PC-9 (cell line): Measurements from ENCODE around the gene RPS21. TPM values are rescaled to one million over a fixed set of nuclear protein-coding genes. Genes with fewer than 3 reads are reported as not detected.

Experiments used
- BruUV-seq: library from RNA; stranded (reverse); fragments of 400-500 nt; replicated peaks from 2 replicates; lab custom pipeline; 2021; lab: Mats Ljungman, UMichigan
- CTCF ChIA-PET: fragments of 300-600 bp; sonication (Branson Sonifier 250); formaldehyde crosslinking; loops from one replicate; lab custom pipeline; 2022; ENCODE audit warnings: antibody characterized with exemption; lab: Charles Lee
- POLR2A ChIA-PET: fragments of 300-600 bp; sonication (Branson Sonifier 250); formaldehyde crosslinking; loops from one replicate; lab custom pipeline; 2022; ENCODE audit warnings: antibody characterized with exemption; ENCODE audit not compliant: unreplicated experiment; lab: Charles Lee
- DNase-seq, 2 experiments: peaks; one replicate each; pipeline versions ENCODE4 v3.0.0 to v3.0.0-alpha.2; 2015 to 2022; ENCODE audit warnings: mixed read lengths in 1 of 2
- H2AFZ ChIP-seq: fragments of 200-600 bp; sonication (generic); 2 replicates; pipeline ENCODE4 v1.8.1; 2017; ENCODE audit warnings: antibody characterized with exemption
- H3F3A ChIP-seq: fragments of 200-600 bp; sonication (generic); 2 replicates; pipeline ENCODE4 v1.8.1; 2017; ENCODE audit warnings: antibody characterized with exemption, mild to moderate bottlenecking, low read depth; ENCODE audit not compliant: insufficient read depth
- H3K27ac ChIP-seq: fragments of 200-600 bp; sonication (generic); 2 replicates; pipeline ENCODE4 v1.6.1; 2016; ENCODE audit warnings: mixed run types
- H3K27me3 ChIP-seq: fragments of 200-600 bp; sonication (generic); 2 replicates; pipeline ENCODE4 v1.6.1; 2016; ENCODE audit warnings: low read depth, mixed run types; ENCODE audit not compliant: insufficient read depth
- H3K36me3 ChIP-seq: fragments of 200-600 bp; sonication (generic); 2 replicates; pipeline ENCODE4 v1.6.1; 2016; ENCODE audit warnings: low read depth, mixed run types
- H3K4me1 ChIP-seq: fragments of 200-600 bp; sonication (generic); replicated peaks from 2 replicates; pipeline ENCODE4 v1.6.1; 2016; ENCODE audit warnings: mixed run types; ENCODE audit not compliant: insufficient read depth
- H3K4me2 ChIP-seq: fragments of 200-600 bp; sonication (generic); 2 replicates; pipeline ENCODE4 v1.6.1; 2017; ENCODE audit warnings: mixed run types
- H3K4me3 ChIP-seq: fragments of 200-600 bp; sonication (generic); 2 replicates; pipeline ENCODE4 v1.6.1; 2016; ENCODE audit warnings: mixed run types
- H3K79me2 ChIP-seq: fragments of 200-600 bp; sonication (generic); 2 replicates; pipeline ENCODE4 v1.6.1; 2017; ENCODE audit warnings: low read depth, mixed run types
- H3K9me2 ChIP-seq: fragments of 200-600 bp; sonication (generic); 2 replicates; pipeline ENCODE4 v1.8.1; 2017; ENCODE audit warnings: mild to moderate bottlenecking; ENCODE audit not compliant: insufficient read depth
- H3K9me3 ChIP-seq: fragments of 200-600 bp; sonication (generic); 2 replicates; pipeline ENCODE4 v1.8.1; 2016; ENCODE audit warnings: low read depth; ENCODE audit not compliant: insufficient read depth
- H4K20me1 ChIP-seq: fragments of 200-600 bp; sonication (generic); 2 replicates; pipeline ENCODE4 v1.8.1; 2017; ENCODE audit not compliant: insufficient read depth
- EZH2 ChIP-seq: fragments of 200-600 bp; sonication (generic); IDR thresholded peaks from 2 replicates; pipeline ENCODE4 v1.8.0; 2017; ENCODE audit warnings: antibody characterized with exemption, low read depth
- intact Hi-C: fragments of 100-400 bp; cut with micrococcal nuclease; formaldehyde crosslinking; loops from one replicate; pipeline ENCODE4 v1.10.0; 2022; ENCODE audit not compliant: unreplicated experiment
- total RNA-seq: library from RNA; stranded (reverse); gene quantifications from 2 replicates; pipeline ENCODE4 v1.2.3, GENCODE V29; 2021
- TF ChIP-seq, protein P1 (sequence below): fragments of 200-600 bp; sonication (generic); conservative IDR thresholded peaks from 2 replicates; pipeline ENCODE4 v1.6.1; 2017; ENCODE audit warnings: mixed run types, antibody characterized with exemption, mild to moderate bottlenecking, moderate library complexity

The RPS21 gene
- total RNA-seq, 1 experiment from 2014 or later, result 2,275 TPM

DNA sequence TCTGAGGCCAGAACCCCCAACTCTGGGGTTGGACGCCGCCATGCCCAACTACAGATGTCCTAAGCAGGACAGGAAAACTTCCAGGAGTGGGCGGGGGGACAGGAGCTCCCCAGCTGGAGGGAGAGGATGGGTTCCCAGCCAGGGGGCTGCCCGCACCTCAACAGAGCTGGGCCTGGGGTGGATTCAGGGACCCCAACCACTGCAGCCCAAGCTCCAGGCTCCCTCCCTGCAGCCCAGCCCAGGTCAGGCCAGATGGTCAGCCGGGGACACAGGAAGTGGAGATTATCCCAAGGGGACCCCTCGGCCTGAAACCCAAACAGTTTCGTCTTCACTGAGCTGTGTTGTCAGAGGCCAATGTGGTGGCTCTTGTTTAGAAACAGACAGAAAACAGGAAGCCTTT is 29.2 kb upstream of the RPS21 start:
- H3K36me3 ChIP-seq, result no peaks in the 10 kb centered on the region
- no peak for DNase-seq
- H2AFZ ChIP-seq, result no peak overlapping the region
- H4K20me1 ChIP-seq, result peaks cover 26% of the 10 kb centered on the region
- peaks cover 69% of the 10 kb centered on the region for H3F3A ChIP-seq
- CTCF ChIA-PET, result interaction anchor here (0.6 kb wide), 1 partner anchor 1597 kb away, joined by 3 read pairs; no protein-coding TSS in a partner anchor
- intact Hi-C loops, result loop anchor here (2.0 to 5.0 kb wide), 4 partner anchors 25 to 265 kb away; partner anchors contain the start of genes ADRM1, PSMA7 and SS18L1
- peak overlapping the region; percentile 91 for H3K4me2 ChIP-seq
- POLR2A ChIA-PET, result interaction anchor here (0.5 to 2.4 kb wide), 4 partner anchors 8 to 54 kb away, joined by 3 to 26 read pairs (median 12); partner anchors contain the start of gene RPS21
- H3K9me2 ChIP-seq, result no peaks in the 10 kb centered on the region
- TF ChIP-seq, protein P1, sequence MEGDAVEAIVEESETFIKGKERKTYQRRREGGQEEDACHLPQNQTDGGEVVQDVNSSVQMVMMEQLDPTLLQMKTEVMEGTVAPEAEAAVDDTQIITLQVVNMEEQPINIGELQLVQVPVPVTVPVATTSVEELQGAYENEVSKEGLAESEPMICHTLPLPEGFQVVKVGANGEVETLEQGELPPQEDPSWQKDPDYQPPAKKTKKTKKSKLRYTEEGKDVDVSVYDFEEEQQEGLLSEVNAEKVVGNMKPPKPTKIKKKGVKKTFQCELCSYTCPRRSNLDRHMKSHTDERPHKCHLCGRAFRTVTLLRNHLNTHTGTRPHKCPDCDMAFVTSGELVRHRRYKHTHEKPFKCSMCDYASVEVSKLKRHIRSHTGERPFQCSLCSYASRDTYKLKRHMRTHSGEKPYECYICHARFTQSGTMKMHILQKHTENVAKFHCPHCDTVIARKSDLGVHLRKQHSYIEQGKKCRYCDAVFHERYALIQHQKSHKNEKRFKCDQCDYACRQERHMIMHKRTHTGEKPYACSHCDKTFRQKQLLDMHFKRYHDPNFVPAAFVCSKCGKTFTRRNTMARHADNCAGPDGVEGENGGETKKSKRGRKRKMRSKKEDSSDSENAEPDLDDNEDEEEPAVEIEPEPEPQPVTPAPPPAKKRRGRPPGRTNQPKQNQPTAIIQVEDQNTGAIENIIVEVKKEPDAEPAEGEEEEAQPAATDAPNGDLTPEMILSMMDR, result no peak
- no peak for TF ChIP-seq EZH2
- peaks cover 92% of the 10 kb centered on the region for H3K4me1 ChIP-seq
- peaks cover 85% of the 10 kb centered on the region for H3K79me2 ChIP-seq
- H3K4me3 ChIP-seq, result peak overlapping the region; percentile 55
- BruUV-seq, result no TSS peak
- H3K27ac ChIP-seq, result peak overlapping the region; percentile 86
- no peaks in the 10 kb centered on the region for H3K27me3 ChIP-seq
- H3K9me3 ChIP-seq, result no peaks in the 10 kb centered on the region

DNA sequence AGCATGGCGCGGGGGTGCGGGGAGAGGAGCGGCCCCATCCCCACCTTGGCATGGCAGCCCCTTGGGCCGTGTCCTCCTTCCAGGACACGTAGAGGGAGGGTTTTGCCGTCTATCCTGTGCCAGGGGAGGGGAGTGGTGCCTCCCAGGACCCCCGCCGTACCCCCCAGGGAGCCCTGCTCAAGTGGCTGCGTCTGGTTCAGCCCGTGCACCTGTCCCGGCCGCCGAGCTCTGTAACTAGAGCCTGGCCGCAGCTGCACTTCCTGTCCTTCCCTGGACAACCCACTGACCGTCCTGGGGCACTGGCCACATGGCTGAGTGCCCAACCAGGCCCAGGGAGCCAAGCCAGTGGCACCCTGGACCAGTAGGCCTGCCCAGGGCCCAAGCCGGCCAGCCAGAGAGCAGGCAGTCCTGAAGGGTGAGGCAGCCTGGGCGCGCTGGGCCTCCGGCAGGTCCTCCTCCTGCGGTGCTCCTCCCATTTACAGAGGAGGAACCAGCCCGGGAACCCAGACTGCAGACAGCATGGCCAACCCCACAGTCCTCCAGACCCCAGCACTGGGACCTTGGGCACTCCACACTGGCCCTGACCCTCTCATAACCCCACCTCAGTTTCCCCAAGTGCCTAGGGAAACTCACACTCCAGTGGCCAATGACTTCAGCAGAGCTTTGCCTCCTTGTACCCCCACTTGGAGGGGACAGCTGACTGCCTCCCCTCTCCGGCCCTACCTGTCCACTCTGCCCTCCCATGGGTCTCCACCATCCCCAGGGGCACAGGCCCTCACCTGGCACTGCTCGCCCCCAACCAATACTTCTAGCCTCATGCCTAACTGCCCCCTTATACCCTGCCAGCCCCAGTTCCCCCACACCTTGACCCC is 28.5 kb upstream of the RPS21 start:
- no peaks in the 10 kb centered on the region for H3K9me2 ChIP-seq
- BruUV-seq, result TSS peak; percentile 23
- H3K4me1 ChIP-seq, result peaks cover 92% of the 10 kb centered on the region
- H3K36me3 ChIP-seq, result no peaks in the 10 kb centered on the region
- no peaks in the 10 kb centered on the region for H3K27me3 ChIP-seq
- intact Hi-C loops, result loop anchor here (1.0 to 5.0 kb wide), 6 partner anchors 8 to 264 kb away; partner anchors contain the start of genes ADRM1, PSMA7 and SS18L1
- H3K4me2 ChIP-seq, result peak overlapping the region; percentile 91
- DNase-seq, result peak; percentile 73 to 92
- no peaks in the 10 kb centered on the region for H3K9me3 ChIP-seq
- no peak overlapping the region for H2AFZ ChIP-seq
- ChIA-PET CTCF (interaction anchor here (1.0 to 1.1 kb wide), 3 partner anchors 8 to 24 kb away, joined by 3 to 8 read pairs (median 4); no protein-coding TSS in a partner anchor), POLR2A (interaction anchor here (0.5 to 2.4 kb wide), 9 partner anchors 8 to 556 kb away, joined by 3 to 26 read pairs (median 7); partner anchors contain the start of gene RPS21)
- H3K27ac ChIP-seq, result peak overlapping the region; percentile 86
- H3F3A ChIP-seq, result peaks cover 69% of the 10 kb centered on the region
- TF ChIP-seq EZH2, result no peak
- TF ChIP-seq, protein P1, result no peak
- H3K4me3 ChIP-seq, result peak overlapping the region; percentile 55
- peaks cover 21% of the 10 kb centered on the region for H4K20me1 ChIP-seq
- peaks cover 85% of the 10 kb centered on the region for H3K79me2 ChIP-seq

DNA sequence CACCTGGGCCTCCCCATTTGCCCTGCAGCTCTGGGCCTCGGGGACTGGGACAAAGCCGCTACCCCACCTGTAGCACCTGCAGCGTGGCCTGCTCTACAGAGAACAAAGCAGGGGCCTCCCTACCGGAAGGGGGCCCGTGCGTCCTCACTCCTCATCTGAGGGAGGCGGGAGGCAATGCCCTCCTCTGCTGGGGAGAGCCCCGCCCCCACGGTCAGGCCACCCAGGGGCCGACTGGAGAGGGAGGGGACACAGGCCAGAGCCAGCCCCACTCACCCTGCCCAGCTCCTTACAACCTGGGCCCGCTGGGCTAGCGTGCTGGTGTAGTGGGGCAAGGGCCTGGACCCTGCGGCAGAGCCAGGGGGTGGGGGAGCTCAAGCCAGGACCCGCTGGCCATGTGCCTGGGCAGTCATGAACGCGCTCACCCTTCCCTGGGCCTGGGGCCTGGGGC is 27.8 kb upstream of the RPS21 start:
- H2AFZ ChIP-seq, result no peak overlapping the region
- H3K4me2 ChIP-seq, result peak overlapping the region; percentile 91
- ChIA-PET POLR2A (interaction anchor here (0.6 to 2.4 kb wide), 6 partner anchors 9 to 1179 kb away, joined by 3 to 26 read pairs (median 6); no protein-coding TSS in a partner anchor), CTCF (interaction anchor here (1.0 to 1.1 kb wide), 3 partner anchors 9 to 23 kb away, joined by 3 to 8 read pairs (median 4); no protein-coding TSS in a partner anchor)
- TF ChIP-seq, protein P1, result no peak; the same call in 1 of the 2 replicates
- TF ChIP-seq EZH2, result no peak
- H3K27me3 ChIP-seq, result no peaks in the 10 kb centered on the region
- no peaks in the 10 kb centered on the region for H3K9me2 ChIP-seq
- H3K27ac ChIP-seq, result peak overlapping the region; percentile 86
- H4K20me1 ChIP-seq, result peaks cover 17% of the 10 kb centered on the region
- peaks cover 85% of the 10 kb centered on the region for H3K79me2 ChIP-seq
- H3K9me3 ChIP-seq, result no peaks in the 10 kb centered on the region
- peaks cover 73% of the 10 kb centered on the region for H3F3A ChIP-seq
- no TSS peak for BruUV-seq
- intact Hi-C loops, result loop anchor here (1.0 to 5.0 kb wide), 6 partner anchors 9 to 263 kb away; partner anchors contain the start of genes ADRM1, PSMA7 and SS18L1
- H3K4me1 ChIP-seq, result peaks cover 92% of the 10 kb centered on the region
- peak overlapping the region; percentile 55 for H3K4me3 ChIP-seq
- no peaks in the 10 kb centered on the region for H3K36me3 ChIP-seq
- DNase-seq, result peak in 1 of 2 experiments; percentile 98
